Measurements from ENCODE around the gene DTNB. TPM values are rescaled to one million over a fixed set of nuclear protein-coding genes. Genes with fewer than 3 reads are reported as not detected.

DTNB gene
- total and polyA plus RNA-seq, 2 donors (not counting 3 experiments of a cell fraction or from before 2014, with no cell fraction given) = 11.5 to 17.0 TPM

GRCh38 chr2:25566094-25566493 lies 107.3 kb downstream of the DTNB start:
- Histone ChIP-seq H3K9me1 (replicated peaks; ENCODE audit: control insufficient read depth, extremely low read depth, insufficient read depth, low read length) (no peaks in the 10 kb centered on the region), H3K27ac (ENCODE audit: insufficient read depth, low read depth, low read length) (no peak overlapping the region), H3K4me3 (replicated peaks in 1 of 3; ENCODE audit: insufficient read depth in 1 of 3, low read depth in 1 of 3, low read length in 3 of 3) (no peak overlapping the region), H3K4me1 (ENCODE audit: control insufficient read depth, extremely low read depth, insufficient read depth, low read length) (peaks cover 19% of the 10 kb centered on the region), H3K36me3 (ENCODE audit: control insufficient read depth in 2 of 2, extremely low read depth in 1 of 2, insufficient read depth in 2 of 2, low read length in 2 of 2) (no peaks in the 10 kb centered on the region), H3K4me2 (ENCODE audit: insufficient read depth, low read length) (no peak overlapping the region), H3K9ac (replicated peaks; ENCODE audit: extremely low read depth, insufficient read depth, low read length) (no peak overlapping the region), H3K9me3 (replicated peaks; ENCODE audit: control insufficient read depth, insufficient read depth, low read length) (no peaks in the 10 kb centered on the region), H2AFZ (ENCODE audit: low read depth, low read length) (no peak overlapping the region), H3K27me3 (ENCODE audit: control insufficient read depth in 2 of 2, insufficient read depth in 2 of 2, low read length in 2 of 2) (no peaks in the 10 kb centered on the region), H3K79me2 (ENCODE audit: control insufficient read depth, insufficient read depth, low read length) (no peaks in the 10 kb centered on the region), H4K20me1 (replicated peaks; ENCODE audit: control insufficient read depth, extremely low read depth, insufficient read depth, low read length) (no peaks in the 10 kb centered on the region)
- no TSS peak for BruUV-seq (replicated peaks)
- DNase-seq (ENCODE audit: low read depth, low spot score) = no peak
- no peak for TF ChIP-seq EZH2 (IDR thresholded peaks at IDR 0.05; ENCODE audit: borderline replicate concordance, low read depth, low read length, severe bottlenecking)
- no peak for TF ChIP-seq GATA2 (IDR thresholded peaks at IDR 0.05; ENCODE audit: insufficient read depth, insufficient read length, low read depth, low read length)
- TF ChIP-seq MAX (IDR thresholded peaks at IDR 0.05; ENCODE audit: insufficient read depth, insufficient read length) = no peak
- no peak for TF ChIP-seq FOS (IDR thresholded peaks at IDR 0.05; ENCODE audit: borderline replicate concordance, insufficient read depth, low read length)
- TF ChIP-seq CTCF (IDR thresholded peaks at IDR 0.05; ENCODE audit: extremely low read depth in 1 of 2, insufficient read depth in 1 of 2, low read depth in 1 of 2, low read length in 2 of 2) = no peak
- TF ChIP-seq MYC (IDR thresholded peaks at IDR 0.05; ENCODE audit: low read depth, low read length) = no peak
- TF ChIP-seq POLR2A (IDR thresholded peaks at IDR 0.05; ENCODE audit: low read depth, low read length) = no peak
- TF ChIP-seq JUN (IDR thresholded peaks at IDR 0.05; ENCODE audit: borderline replicate concordance, insufficient read depth, insufficient read length, low read depth) = no peak
- no peak for TF ChIP-seq POLR2AphosphoS5 (IDR thresholded peaks at IDR 0.05; ENCODE audit: insufficient read depth, low read depth, low read length)
- POLR2A ChIA-PET = no interaction called here
- no peak for FAIRE-seq
- dilution Hi-C loops (cut with MboI; ENCODE audit: extremely low pct_ligation_motif_present, low sequenced_read_pairs) = no loop called here
- CTCF ChIA-PET = interaction anchor here (0.7 to 2.0 kb wide), 12 partner anchors 8 to 342 kb away, joined by 3 to 22 read pairs (median 4); no protein-coding TSS in a partner anchor
- intact Hi-C loops (cut with micrococcal nuclease) = loop anchor here (2.0 to 10.0 kb wide), 2 partner anchors 223 to 291 kb away; no protein-coding TSS in a partner anchor
